Left ventricle myocardium inferior (tissue), 1 donor: ENCODE data around the gene ZNF837. TPM values are rescaled to one million over a fixed set of nuclear protein-coding genes. Genes with fewer than 3 reads are reported as not detected.

ENCODE experiments used
- DNase-seq: peaks from one replicate; pipeline ENCODE4 v3.0.0-alpha.2; 2020
- H3K27ac ChIP-seq: fragments of 200-600 bp; replicated peaks from 2 replicates; pipeline ENCODE4 v1.8.0; 2021
- H3K27me3 ChIP-seq: fragments of 200-600 bp; 2 replicates; pipeline ENCODE4 v1.8.0; 2021; ENCODE audit warnings: low read depth
- H3K36me3 ChIP-seq: fragments of 200-600 bp; 2 replicates; pipeline ENCODE4 v1.8.0; 2021
- H3K4me1 ChIP-seq: fragments of 200-600 bp; 2 replicates; pipeline ENCODE4 v1.8.0; 2021
- H3K4me3 ChIP-seq: fragments of 200-600 bp; 2 replicates; pipeline ENCODE4 v1.8.0; 2021; ENCODE audit warnings: mild to moderate bottlenecking, moderate library complexity
- H3K9me3 ChIP-seq: fragments of 200-600 bp; replicated peaks from 2 replicates; pipeline ENCODE4 v1.8.0; 2021
- intact Hi-C: fragments of 100-400 bp; cut with micrococcal nuclease; formaldehyde crosslinking; loops from one replicate; pipeline ENCODE4 v1.11.0; 2022
- total RNA-seq: library from RNA; stranded (reverse); fragmentation: NEBNext Ultra II Directional; extraction: Animal tissue kit (Norgen Biotek cat#: 25700); gene quantifications from one replicate; pipeline ENCODE4 v1.2.1, GENCODE V29; 2021
- TF ChIP-seq, protein P1 (sequence below): fragments of 200-600 bp; IDR thresholded peaks from 2 replicates; pipeline ENCODE4 v1.8.0; 2021; ENCODE audit warnings: antibody characterized with exemption, mild to moderate bottlenecking, borderline replicate concordance
- donor health status: DM: no; HTN: yes; CAD: no; lungs with severe emphysema.

ZNF837 gene
- total RNA-seq, 1 donor from 2014 or later = 0.19 TPM

DNA sequence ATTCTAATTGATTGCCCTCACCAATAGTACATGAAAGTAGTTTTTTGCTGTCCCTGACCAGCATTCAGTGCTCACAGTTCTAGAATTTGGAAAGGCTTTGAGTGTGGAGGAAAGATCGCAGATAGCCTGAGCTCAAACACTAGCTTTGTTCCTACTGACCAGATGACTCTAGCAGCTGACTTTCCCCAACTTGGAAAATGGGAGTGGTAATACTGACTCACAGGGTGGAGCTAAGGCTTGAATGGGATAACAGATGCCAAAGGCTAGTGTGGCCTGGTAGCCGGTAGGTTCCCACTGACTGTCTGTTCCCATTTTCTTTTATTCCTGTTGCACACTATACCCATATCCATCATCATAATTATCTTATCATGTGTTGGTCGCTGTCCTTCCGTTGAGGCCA lies 50.4 kb downstream of the ZNF837 start:
- no peaks in the 10 kb centered on the region for H3K9me3 ChIP-seq
- intact Hi-C loops = no loop called here
- H3K27me3 ChIP-seq = no peaks in the 10 kb centered on the region
- TF ChIP-seq, protein P1, sequence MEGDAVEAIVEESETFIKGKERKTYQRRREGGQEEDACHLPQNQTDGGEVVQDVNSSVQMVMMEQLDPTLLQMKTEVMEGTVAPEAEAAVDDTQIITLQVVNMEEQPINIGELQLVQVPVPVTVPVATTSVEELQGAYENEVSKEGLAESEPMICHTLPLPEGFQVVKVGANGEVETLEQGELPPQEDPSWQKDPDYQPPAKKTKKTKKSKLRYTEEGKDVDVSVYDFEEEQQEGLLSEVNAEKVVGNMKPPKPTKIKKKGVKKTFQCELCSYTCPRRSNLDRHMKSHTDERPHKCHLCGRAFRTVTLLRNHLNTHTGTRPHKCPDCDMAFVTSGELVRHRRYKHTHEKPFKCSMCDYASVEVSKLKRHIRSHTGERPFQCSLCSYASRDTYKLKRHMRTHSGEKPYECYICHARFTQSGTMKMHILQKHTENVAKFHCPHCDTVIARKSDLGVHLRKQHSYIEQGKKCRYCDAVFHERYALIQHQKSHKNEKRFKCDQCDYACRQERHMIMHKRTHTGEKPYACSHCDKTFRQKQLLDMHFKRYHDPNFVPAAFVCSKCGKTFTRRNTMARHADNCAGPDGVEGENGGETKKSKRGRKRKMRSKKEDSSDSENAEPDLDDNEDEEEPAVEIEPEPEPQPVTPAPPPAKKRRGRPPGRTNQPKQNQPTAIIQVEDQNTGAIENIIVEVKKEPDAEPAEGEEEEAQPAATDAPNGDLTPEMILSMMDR = no peak
- H3K27ac ChIP-seq = peak overlapping the region; percentile 49
- H3K4me1 ChIP-seq = peaks cover 41% of the 10 kb centered on the region
- no peak overlapping the region for H3K4me3 ChIP-seq
- peaks cover 11% of the 10 kb centered on the region for H3K36me3 ChIP-seq
- DNase-seq = no peak

DNA sequence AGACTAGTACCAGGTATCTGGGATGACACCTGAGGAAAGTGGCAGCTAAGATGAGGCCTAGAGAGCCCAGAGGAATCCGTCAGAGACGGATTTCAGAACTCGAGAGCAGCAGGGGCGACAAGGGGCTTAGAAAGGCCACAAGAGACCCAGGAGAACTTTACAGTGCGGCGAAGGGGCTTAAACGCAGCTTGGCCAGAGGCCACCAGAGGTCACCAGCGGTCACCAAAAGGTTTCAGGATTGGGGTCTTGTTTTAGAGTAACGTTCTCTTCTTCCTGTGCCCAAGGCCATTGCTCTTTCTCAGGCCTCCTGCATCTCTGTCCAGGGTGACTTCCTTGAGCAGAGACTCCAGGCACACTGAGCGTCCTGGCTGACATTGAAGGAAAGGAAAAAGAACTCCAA lies 51.8 kb downstream of the ZNF837 start:
- no peaks in the 10 kb centered on the region for H3K27me3 ChIP-seq
- H3K4me3 ChIP-seq = no peak overlapping the region
- H3K9me3 ChIP-seq = no peaks in the 10 kb centered on the region
- H3K4me1 ChIP-seq = peaks cover 43% of the 10 kb centered on the region
- TF ChIP-seq, protein P1 = no peak
- no peaks in the 10 kb centered on the region for H3K36me3 ChIP-seq
- intact Hi-C loops = no loop called here
- H3K27ac ChIP-seq = no peak overlapping the region
- no peak for DNase-seq

DNA sequence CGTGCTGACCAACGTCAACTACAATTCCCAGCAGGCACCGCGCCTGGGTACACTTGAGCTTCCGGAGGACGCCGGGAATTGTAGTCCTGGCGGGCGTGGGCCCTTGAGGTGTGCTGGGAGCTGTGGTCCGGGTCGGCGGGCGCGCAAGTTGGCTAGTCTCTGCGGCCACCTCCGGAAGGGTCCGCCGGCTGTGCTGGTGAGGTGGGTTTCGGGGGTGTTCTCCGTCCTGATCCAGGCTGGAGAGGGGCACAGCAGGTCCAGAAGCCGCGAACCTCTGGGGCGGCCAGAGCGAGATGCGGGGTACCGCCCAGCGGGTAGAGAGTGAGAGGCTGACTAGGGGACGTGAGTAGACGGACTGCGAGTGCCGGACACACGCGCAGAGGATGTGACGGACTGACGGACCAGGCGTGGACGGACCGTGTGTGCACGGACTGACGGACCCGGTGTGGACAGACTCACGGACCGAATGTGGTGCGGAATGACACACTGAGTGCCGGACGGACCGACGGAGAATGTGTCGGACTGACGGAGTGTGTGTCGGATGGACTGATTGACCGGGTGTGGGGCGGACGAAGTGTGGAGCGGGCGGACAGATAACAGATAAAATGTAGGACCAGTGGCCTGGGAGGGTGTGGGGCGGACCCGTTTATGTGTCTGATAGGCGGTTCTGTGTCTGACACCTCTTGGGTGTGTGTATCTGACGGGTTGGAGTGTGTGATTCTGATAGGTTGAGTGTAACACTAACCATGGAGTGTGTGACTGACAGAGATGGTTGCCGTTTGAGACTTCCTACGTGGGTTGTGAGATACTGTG lies 53.7 kb downstream of the ZNF837 start, which contains the start of gene ZSCAN22:
TSS of gene ZSCAN22 (plus strand) at position 81 of the 813 bp plus-strand sequence. CDS start 7,809 bp downstream, outside the sequence.
- peak within 1 kb of the TSS; percentile 84 for H3K4me3 ChIP-seq
- TF ChIP-seq, protein P1 = no peak
- H3K9me3 ChIP-seq = no peaks in the 10 kb centered on the region
- H3K27me3 ChIP-seq = no peaks in the 10 kb centered on the region
- intact Hi-C loops = no loop called here
- peaks cover 6% of the 10 kb centered on the region for H3K36me3 ChIP-seq
- peaks cover 43% of the 10 kb centered on the region for H3K4me1 ChIP-seq
- DNase-seq = peak; percentile 98
- H3K27ac ChIP-seq = peak within 1 kb of the TSS; percentile 98

DNA sequence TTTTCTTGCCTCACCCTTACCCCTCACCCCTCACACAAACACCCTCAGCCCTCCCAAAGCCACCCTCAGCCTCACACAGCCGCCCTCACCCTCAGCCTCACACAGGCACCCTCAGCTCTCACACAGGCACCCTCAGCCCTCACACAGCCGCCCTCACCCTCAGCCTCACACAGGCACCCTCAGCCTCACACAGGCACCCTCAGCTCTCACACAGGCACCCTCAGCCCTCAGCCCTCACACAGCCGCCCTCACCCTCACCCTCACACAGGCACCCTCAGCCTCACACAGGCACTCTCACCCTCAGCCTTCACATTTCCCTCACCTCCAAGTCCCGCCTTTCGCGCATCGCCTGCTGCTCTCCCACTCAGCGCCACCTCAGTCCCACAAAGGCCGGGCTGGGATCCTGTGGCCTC lies 54.3 kb downstream of the ZNF837 start:
- TF ChIP-seq, protein P1 = no peak
- Histone ChIP-seq H3K27ac (peak overlapping the region; percentile 98), H3K36me3 (peaks cover 9% of the 10 kb centered on the region), H3K27me3 (no peaks in the 10 kb centered on the region), H3K4me3 (peak overlapping the region; percentile 84), H3K9me3 (no peaks in the 10 kb centered on the region), H3K4me1 (peaks cover 43% of the 10 kb centered on the region)
- DNase-seq = no peak
- intact Hi-C loops = no loop called here

DNA sequence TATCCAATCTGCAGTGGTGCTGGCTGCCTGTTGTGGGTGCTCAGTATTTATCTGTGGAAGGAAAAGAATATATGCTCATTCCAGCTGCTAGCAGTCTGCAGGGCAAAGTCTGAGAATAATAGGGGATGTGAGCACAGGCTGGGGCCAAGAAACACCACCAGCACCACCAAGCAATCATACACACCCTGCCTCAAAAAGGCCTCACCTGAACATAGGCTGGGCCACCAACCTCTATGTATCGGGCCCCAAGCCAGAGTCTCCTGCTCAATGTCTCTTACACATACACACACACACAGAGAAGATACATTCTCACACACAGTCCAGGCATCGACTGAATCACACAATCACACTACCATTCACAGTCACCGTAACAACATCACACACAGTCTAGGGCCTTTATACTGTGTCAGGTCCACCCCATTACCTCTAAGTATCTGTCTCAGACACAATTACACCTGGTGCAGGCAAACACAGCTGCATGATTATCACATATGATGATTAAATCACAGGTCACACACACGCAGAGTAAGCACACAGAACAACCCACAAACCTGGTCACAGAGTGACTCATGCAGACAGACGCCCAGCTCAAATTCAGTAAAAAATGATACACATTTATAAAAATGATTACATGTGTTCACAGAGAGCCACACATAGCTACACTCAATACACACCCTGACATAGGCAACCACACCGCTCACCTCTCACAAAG lies 55.4 kb downstream of the ZNF837 start:
- Histone ChIP-seq H3K4me3 (peak overlapping the region; percentile 84), H3K27ac (no peak overlapping the region), H3K27me3 (no peaks in the 10 kb centered on the region), H3K36me3 (peaks cover 9% of the 10 kb centered on the region), H3K9me3 (no peaks in the 10 kb centered on the region), H3K4me1 (peaks cover 39% of the 10 kb centered on the region)
- DNase-seq = no peak
- TF ChIP-seq, protein P1 = no peak
- intact Hi-C loops = no loop called here
